Measurements from ENCODE around the gene TPCN2. TPM values are rescaled to one million over a fixed set of nuclear protein-coding genes. Genes with fewer than 3 reads are reported as not detected.

Gene TPCN2
- total and polyA plus RNA-seq, 12 donors, result 3.4 to 19.2 (median 7.8) TPM

- H3K27me3 ChIP-seq, result no peaks in the 10 kb centered on the region
- intact Hi-C loops (cut with DNase I), result no loop called here
- H3K4me1 ChIP-seq, result no peaks in the 10 kb centered on the region
- no peak for ATAC-seq
- no peak for DNase-seq
- H3K4me3 ChIP-seq, result no peak overlapping the region
- H3K9me3 ChIP-seq, result peaks cover 0 to 24% (median 0%) of the 10 kb centered on the region in 11 donors
- 77 to 80% methylated on average over 9 of the region's 9 CpGs for WGBS, 2 donors
- H3K36me3 ChIP-seq, result no peaks in the 10 kb centered on the region
- TF ChIP-seq CTCF (IDR thresholded peaks at IDR 0.05), result no peak
- no peak overlapping the region for H3K27ac ChIP-seq
These were observed 130.2 kb downstream of the TPCN2 start for GRCh38 chr11:69178819-69179482.

- no peaks in the 10 kb centered on the region for H3K27me3 ChIP-seq
- H3K36me3 ChIP-seq, result no peaks in the 10 kb centered on the region
- no peak for TF ChIP-seq CTCF (IDR thresholded peaks at IDR 0.05)
- H3K27ac ChIP-seq, result no peak overlapping the region
- intact Hi-C loops (cut with DNase I), result no loop called here
- H3K4me1 ChIP-seq, result no peaks in the 10 kb centered on the region
- ATAC-seq, result no peak
- DNase-seq, result no peak
- H3K9me3 ChIP-seq, result peaks cover 0 to 16% (median 0%) of the 10 kb centered on the region in 11 donors
- 78 to 82% methylated on average over 9 of the region's 9 CpGs for WGBS, 2 donors
- no peak overlapping the region for H3K4me3 ChIP-seq
These were observed 131.5 kb downstream of the TPCN2 start for GRCh38 chr11:69180226-69180625.

- DNase-seq (no peak), ATAC-seq (no peak)
- H3K36me3 ChIP-seq, result no peaks in the 10 kb centered on the region
- TF ChIP-seq CTCF (IDR thresholded peaks at IDR 0.05), result no peak
- no peak overlapping the region for H3K27ac ChIP-seq
- H3K4me1 ChIP-seq, result no peaks in the 10 kb centered on the region
- H3K9me3 ChIP-seq, result peaks cover 0 to 11% (median 0%) of the 10 kb centered on the region in 11 donors
- intact Hi-C loops (cut with DNase I), result no loop called here
- 92 to 96% methylated on average over 3 of the region's 3 CpGs for WGBS, 2 donors
- no peak overlapping the region for H3K4me3 ChIP-seq
- no peaks in the 10 kb centered on the region for H3K27me3 ChIP-seq
These were observed 132.0 kb downstream of the TPCN2 start for GRCh38 chr11:69180726-69181125.

GRCh38 chr11:69183613-69184012 is 134.9 kb downstream of the TPCN2 start:
- Histone ChIP-seq H3K27me3 (peaks cover 0 to 6% (median 0%) of the 10 kb centered on the region in 7 donors), H3K27ac (no peak overlapping the region), H3K4me3 (no peak overlapping the region), H3K9me3 (peaks cover 0 to 21% (median 0%) of the 10 kb centered on the region in 11 donors), H3K36me3 (no peaks in the 10 kb centered on the region), H3K4me1 (no peaks in the 10 kb centered on the region)
- no peak for ATAC-seq
- WGBS, 2 donors, result 88 to 91% methylated on average over 8 of the region's 8 CpGs
- no peak for DNase-seq
- intact Hi-C loops (cut with DNase I), result no loop called here
- TF ChIP-seq CTCF (IDR thresholded peaks at IDR 0.05), result no peak

Small RNA genes lying within 50 kb of the gene (microRNA-seq; reads per million reads assigned to microRNA genes)
- gene MIR3164, result 0.60 to 1.0 reads per million in 2 donors

Other genes with a start within 250 kb of the TPCN2 start
- gene CPT1A, start 207.0 kb upstream of the TPCN2 start, total RNA-seq, result 10 to 100 TPM; 28.8 to 84.4 (median 48.3) TPM
- gene CPT1A, start 207.0 kb upstream of the TPCN2 start, polyA plus RNA-seq, result 10 to 100 TPM; 18.8 to 22.8 TPM
- 100 to 1,000 TPM in 4 of 10 donors, 10 to 100 TPM in 6; 63.2 to 138 (median 96.7) TPM for gene MRPL21, start 145.1 kb upstream of the TPCN2 start, total RNA-seq
- gene MRPL21, start 145.1 kb upstream of the TPCN2 start, polyA plus RNA-seq, result 100 to 1,000 TPM; 139 to 186 TPM
- 10 to 100 TPM in 8 of 10 donors, 1 to 10 TPM in 2; 9.0 to 17.7 (median 12.1) TPM for gene IGHMBP2, start 145.0 kb upstream of the TPCN2 start, total RNA-seq
- gene IGHMBP2, start 145.0 kb upstream of the TPCN2 start, polyA plus RNA-seq, result 10 to 100 TPM in 1 of 2 donors, 1 to 10 TPM in 1; 9.1 to 24.3 TPM
- gene MRGPRD, start 67.9 kb upstream of the TPCN2 start, total RNA-seq, result not detected
- not detected for gene MRGPRD, start 67.9 kb upstream of the TPCN2 start, polyA plus RNA-seq
- 10 to 100 TPM in 1 of 10 donors, 1 to 10 TPM in 8, under 1 TPM in 1; 0.98 to 10.7 (median 1.6) TPM for gene MRGPRF, start 35.7 kb upstream of the TPCN2 start, total RNA-seq
- gene MRGPRF, start 35.7 kb upstream of the TPCN2 start, polyA plus RNA-seq, result 1 to 10 TPM; 7.2 to 7.9 TPM
- gene SMIM38, start 107.0 kb downstream of the TPCN2 start, total RNA-seq, result under 1 TPM in 9 of 10 donors, not detected in 1; 0.11 to 0.56 (median 0.18) TPM
- under 1 TPM; 0.07 to 0.22 TPM for gene SMIM38, start 107.0 kb downstream of the TPCN2 start, polyA plus RNA-seq
- not detected for gene MYEOV, start 245.2 kb downstream of the TPCN2 start, total RNA-seq
- gene MYEOV, start 245.2 kb downstream of the TPCN2 start, polyA plus RNA-seq, result under 1 TPM in 1 of 2 donors, not detected in 1; 0.07 TPM

Data from heart right ventricle (tissue), 16 donors.